Mucosa of rectum (tissue), 2 donors: Measurements from ENCODE around the gene FARSA.
A peak's percentile ranks its signal among the peaks of the same experiment; 100 is the strongest.

Source experiments
- H3K27ac ChIP-seq, 2 donors: one replicate each; pipeline ENCODE4 v1.7.0; 2013; ENCODE audit warnings: inconsistent platforms in 2 of 2, low read depth in 2 of 2, low read length in 2 of 2
- H3K27me3 ChIP-seq, 2 donors: one replicate each; pipeline ENCODE4 v1.7.0; 2013; ENCODE audit warnings: low read length in 2 of 2; ENCODE audit not compliant: control insufficient read depth in 2 of 2, insufficient read depth in 2 of 2
- H3K36me3 ChIP-seq, 2 donors: one replicate each; pipeline ENCODE4 v1.7.0; 2013; ENCODE audit warnings: low read length in 2 of 2; ENCODE audit not compliant: control insufficient read depth in 2 of 2, insufficient read depth in 2 of 2
- H3K4me1 ChIP-seq, 2 donors: one replicate each; pipeline ENCODE4 v1.7.0; 2013; ENCODE audit warnings: low read length in 2 of 2, mild to moderate bottlenecking in 1 of 2; ENCODE audit not compliant: control insufficient read depth in 2 of 2, insufficient read depth in 2 of 2
- H3K4me3 ChIP-seq, 2 donors: one replicate each; pipeline ENCODE4 v1.7.0; 2013; ENCODE audit warnings: low read length in 2 of 2
- H3K9ac ChIP-seq, 2 donors: one replicate each; pipeline ENCODE4 v1.7.0; 2013; ENCODE audit warnings: low read length in 2 of 2, low read depth in 1 of 2, mild to moderate bottlenecking in 1 of 2
- H3K9me3 ChIP-seq, 2 donors: one replicate each; pipeline ENCODE4 v1.7.0; 2013; ENCODE audit warnings: low read length in 2 of 2; ENCODE audit not compliant: control insufficient read depth in 2 of 2
- donor health status: healthy.
- donor health status: Normal muscosa, but diverticular disease.

Gene FARSA

DNA sequence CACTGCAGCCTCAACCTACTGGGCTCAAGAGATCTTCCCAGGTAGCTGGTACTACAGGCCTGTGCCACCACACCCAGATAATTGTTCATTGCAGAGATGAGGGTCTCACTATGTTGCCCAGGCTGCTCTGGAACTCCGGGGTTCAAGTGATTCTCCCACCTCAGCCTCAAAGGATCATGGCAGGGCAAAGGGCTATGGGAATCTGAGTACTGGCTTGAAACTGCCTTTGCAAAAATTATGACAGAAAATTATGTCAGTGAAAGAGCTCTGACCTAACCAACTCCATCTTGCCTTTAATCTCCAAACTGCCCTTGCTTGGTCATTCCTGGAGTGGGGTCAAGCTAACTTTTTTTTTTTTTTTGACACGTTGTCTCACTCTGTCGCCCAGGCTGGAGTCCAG lies 50.9 kb downstream of the FARSA start:
- Histone ChIP-seq H3K9me3 (peaks cover 0 to 5% of the 10 kb centered on the region in 2 donors), H3K27ac (no peak overlapping the region), H3K4me3 (no peak overlapping the region), H3K4me1 (peaks cover 13 to 16% of the 10 kb centered on the region in 2 donors), H3K36me3 (peaks cover 6 to 7% of the 10 kb centered on the region in 2 donors), H3K27me3 (no peaks in the 10 kb centered on the region), H3K9ac (no peak overlapping the region)

DNA sequence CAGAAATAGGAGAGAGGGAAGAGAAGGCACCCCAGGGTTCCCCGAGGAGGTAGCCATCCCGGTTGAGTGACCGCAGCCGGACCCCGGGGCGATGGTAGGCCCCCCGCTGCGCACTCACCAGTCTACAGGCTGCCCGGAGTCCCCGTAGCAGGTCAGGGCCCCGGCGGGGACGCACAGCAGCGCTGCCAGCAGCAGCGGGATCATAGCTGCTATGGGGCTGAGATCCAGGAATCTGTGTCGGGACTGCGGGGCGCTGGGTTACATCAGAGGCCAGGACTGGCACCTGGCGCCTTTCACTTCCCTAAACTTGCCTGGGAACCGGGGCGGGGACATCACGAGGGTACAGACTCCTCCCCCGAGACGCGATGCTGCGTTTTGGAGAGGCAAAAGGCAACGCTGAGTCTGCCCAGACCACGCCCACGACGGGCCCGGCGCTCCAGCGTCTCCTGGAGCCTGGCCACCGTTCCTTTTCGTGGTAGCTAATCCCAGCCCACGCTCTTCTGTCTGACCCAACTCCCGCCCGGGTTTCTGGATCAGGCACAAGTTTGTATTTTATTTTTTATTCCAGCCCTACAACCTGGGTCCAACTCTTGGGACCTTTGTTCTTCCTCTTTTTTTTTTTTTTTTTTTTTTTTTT lies 52.2 kb downstream of the FARSA start, which contains the start of gene DNASE2:
TSS of gene DNASE2 (minus strand) at position 278 of the 637 bp plus-strand sequence. CDS start at position 204, 74 bp downstream.
- Histone ChIP-seq H3K4me1 (peaks cover 13 to 16% of the 10 kb centered on the region in 2 donors), H3K27ac (peak within 1 kb of the TSS; percentile 80 to 84), H3K4me3 (peak within 1 kb of the TSS; percentile 83 to 89), H3K27me3 (no peaks in the 10 kb centered on the region), H3K9me3 (peaks cover 0 to 5% of the 10 kb centered on the region in 2 donors), H3K9ac (peak within 1 kb of the TSS; percentile 87 to 88), H3K36me3 (peaks cover 6 to 8% of the 10 kb centered on the region in 2 donors)

DNA sequence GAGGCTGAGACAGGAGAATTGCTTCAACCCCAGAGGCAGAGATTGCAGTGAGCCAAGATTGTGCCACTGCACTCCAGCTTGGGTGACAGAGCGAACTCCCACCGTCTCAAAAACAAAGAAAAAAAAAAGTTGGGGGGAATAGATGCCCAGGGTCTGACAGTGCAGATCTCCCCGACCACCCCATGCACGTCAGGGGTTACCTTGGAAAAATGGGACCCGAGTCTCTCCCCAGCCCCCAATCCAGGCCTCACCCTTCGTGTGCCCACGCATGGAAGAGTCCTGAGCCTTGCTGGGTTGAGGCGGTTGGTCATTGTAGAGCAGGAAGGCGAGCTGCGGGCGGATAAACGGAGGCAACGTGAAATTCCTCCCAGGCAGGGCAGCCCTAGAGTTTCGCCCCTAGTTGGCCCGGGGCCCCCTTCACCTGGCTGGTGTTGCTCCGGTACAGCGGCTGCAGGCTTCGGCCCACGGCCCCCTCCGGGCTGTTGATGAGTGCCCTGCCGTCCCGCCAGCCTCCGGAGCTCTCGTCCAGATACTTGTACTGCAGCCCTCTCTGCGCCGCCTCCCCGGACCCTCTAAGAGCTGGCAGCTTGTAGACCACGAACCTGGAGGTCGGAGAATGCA lies 52.9 kb downstream of the FARSA start:
- Histone ChIP-seq H3K36me3 (peaks cover 6 to 13% of the 10 kb centered on the region in 2 donors), H3K9me3 (peaks cover 0 to 5% of the 10 kb centered on the region in 2 donors), H3K9ac (peak overlapping the region; percentile 87 to 88), H3K4me3 (peak overlapping the region; percentile 83 to 89), H3K4me1 (peaks cover 13 to 14% of the 10 kb centered on the region in 2 donors), H3K27me3 (no peaks in the 10 kb centered on the region), H3K27ac (peak overlapping the region; percentile 80 to 84)

DNA sequence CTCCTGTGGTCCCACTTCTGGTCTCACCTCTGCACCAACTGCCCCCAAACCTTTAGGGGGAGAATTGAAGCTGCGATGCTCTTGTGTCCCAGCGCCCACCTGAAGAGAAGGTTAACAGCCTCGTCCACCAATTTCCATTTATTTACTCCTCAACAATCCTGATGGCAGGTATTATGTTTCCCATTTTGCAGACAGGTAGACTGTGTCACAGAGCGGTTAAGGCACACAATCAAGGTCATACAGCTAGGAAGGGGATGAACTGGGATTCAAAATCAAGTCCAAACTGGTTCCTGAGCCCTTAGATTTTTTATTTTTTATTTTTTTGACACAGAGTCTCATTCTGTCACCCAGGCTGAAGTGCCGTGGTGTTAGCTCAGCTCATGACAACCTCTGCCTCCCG lies 58.4 kb downstream of the FARSA start:
- no peak overlapping the region for H3K9ac ChIP-seq
- peaks cover 6 to 13% of the 10 kb centered on the region in 2 donors for H3K36me3 ChIP-seq
- no peak overlapping the region for H3K27ac ChIP-seq
- no peaks in the 10 kb centered on the region for H3K4me1 ChIP-seq
- no peak overlapping the region for H3K4me3 ChIP-seq
- no peaks in the 10 kb centered on the region for H3K27me3 ChIP-seq
- H3K9me3 ChIP-seq: no peaks in the 10 kb centered on the region

DNA sequence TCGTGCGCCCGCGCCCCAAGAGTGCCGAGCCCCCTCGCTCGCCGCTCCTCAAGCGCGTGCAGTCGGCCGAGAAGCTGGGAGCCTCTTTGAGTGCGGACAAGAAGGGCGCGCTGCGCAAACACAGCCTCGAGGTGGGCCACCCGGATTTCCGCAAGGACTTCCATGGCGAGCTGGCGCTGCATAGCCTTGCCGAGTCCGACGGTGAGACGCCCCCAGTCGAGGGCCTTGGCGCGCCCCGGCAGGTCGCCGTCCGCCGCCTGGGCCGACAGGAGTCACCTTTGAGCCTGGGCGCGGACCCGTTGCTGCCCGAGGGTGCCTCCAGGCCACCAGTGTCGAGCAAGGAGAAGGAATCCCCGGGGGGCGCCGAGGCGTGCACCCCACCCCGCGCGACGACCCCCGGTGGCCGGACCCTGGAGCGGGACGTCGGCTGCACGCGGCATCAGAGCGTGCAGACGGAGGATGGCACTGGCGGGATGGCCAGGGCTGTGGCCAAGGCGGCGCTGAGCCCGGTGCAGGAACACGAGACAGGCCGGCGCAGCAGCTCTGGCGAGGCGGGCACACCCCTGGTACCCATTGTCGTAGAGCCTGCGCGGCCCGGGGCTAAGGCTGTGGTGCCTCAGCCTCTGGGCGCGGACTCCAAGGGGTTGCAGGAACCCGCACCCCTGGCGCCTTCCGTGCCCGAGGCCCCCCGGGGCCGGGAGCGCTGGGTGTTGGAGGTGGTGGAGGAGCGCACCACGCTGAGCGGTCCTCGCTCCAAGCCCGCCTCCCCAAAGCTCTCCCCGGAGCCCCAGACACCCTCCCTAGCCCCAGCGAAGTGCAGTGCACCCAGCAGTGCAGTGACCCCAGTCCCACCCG lies 59.4 kb downstream of the FARSA start:
- no peak overlapping the region for H3K9ac ChIP-seq
- H3K4me3 ChIP-seq: peak overlapping the region in 1 of 2 donors; percentile 37
- H3K36me3 ChIP-seq: peaks cover 6 to 13% of the 10 kb centered on the region in 2 donors

DNA sequence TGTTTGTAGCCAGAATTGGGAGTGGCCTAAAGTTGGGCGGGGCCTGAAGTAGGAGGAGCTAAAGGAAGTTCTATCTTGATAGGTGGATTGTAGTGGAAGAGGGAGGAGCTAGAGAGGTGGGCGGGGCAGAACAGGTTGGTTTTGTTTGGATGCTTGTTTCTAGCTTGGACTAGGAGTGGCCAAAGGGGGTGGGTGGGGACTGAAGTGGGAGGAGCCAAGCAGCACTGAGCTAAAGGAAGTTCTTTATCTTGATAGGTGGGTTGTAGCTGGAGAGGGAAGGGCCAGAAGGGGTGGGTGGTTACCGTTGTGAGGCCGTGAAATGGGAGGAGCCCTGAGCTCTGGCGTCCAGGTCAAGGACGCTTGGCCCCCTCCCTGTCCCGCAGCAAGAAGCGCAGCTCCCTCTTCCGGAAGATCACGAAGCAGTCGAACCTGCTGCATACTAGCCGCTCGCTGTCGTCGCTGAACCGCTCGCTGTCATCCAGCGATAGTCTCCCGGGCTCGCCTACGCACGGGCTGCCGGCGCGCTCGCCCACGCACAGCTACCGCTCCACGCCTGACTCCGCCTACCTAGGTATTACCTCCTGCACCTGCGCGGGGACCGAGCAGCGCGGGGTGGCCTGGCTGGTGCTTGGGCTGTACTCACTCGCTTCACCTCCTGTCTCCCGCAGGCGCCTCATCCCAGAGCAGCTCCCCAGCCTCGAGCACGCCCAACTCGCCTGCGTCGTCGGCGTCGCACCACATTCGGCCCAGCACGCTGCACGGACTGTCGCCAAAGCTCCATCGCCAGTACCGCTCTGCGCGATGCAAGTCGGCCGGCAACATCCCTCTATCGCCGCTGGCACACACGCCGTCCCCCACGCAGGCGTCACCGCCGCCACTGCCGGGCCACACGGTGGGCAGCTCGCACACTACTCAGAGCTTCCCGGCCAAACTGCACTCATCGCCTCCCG lies 60.3 kb downstream of the FARSA start:
- Histone ChIP-seq H3K27me3 (peaks cover 0 to 2% of the 10 kb centered on the region in 2 donors), H3K27ac (peak overlapping the region in 1 of 2 donors; percentile 23), H3K9me3 (no peaks in the 10 kb centered on the region), H3K4me1 (no peaks in the 10 kb centered on the region), H3K36me3 (peaks cover under 1 to 10% of the 10 kb centered on the region in 2 donors), H3K9ac (no peak overlapping the region), H3K4me3 (peak overlapping the region; percentile 37)

More for the DNA sequence above, 59.4 kb downstream of the FARSA start:
- Histone ChIP-seq H3K27ac (no peak overlapping the region), H3K4me1 (no peaks in the 10 kb centered on the region), H3K27me3 (no peaks in the 10 kb centered on the region), H3K9me3 (no peaks in the 10 kb centered on the region)
